GM12873 (cell line): ENCODE data around the gene KIRREL2.

Experiments used
- TF ChIP-seq, protein P1 (sequence below): IDR thresholded peaks from 2 replicates; pipeline ENCODE4 v1.5.1; 2012; ENCODE audit warnings: low read depth, mild to moderate bottlenecking, moderate library complexity, low read length, control low read depth; ENCODE audit not compliant: insufficient read depth; ENCODE audit errors: missing control alignments

Gene KIRREL2

DNA sequence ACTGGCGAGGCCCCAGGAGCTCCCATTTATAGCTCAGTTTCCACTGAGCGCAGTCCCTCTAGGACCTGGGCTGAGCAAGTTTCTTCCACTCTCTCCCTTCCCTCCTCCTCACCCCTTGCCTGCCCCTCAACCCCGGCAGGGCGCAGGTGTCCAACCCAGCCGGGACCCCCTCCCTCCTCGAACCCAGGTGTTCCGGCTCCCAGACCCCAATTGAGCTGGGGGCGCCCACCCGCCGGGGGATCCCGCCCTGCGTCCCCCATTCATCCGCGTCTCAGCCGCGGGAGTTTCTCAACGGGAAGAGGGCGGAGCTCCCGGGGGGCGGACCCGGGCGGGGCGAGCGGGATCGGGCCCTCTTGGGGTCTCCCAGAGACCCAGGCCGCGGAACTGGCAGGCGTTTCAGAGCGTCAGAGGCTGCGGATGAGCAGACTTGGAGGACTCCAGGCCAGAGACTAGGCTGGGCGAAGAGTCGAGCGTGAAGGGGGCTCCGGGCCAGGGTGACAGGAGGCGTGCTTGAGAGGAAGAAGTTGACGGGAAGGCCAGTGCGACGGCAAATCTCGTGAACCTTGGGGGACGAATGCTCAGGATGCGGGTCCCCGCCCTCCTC lies at the start of gene KIRREL2:
KIRREL2 (plus strand) TSS at position 366 of the 604 bp plus-strand sequence; CDS start at position 575, 209 bp downstream.
- TF ChIP-seq, protein P1, sequence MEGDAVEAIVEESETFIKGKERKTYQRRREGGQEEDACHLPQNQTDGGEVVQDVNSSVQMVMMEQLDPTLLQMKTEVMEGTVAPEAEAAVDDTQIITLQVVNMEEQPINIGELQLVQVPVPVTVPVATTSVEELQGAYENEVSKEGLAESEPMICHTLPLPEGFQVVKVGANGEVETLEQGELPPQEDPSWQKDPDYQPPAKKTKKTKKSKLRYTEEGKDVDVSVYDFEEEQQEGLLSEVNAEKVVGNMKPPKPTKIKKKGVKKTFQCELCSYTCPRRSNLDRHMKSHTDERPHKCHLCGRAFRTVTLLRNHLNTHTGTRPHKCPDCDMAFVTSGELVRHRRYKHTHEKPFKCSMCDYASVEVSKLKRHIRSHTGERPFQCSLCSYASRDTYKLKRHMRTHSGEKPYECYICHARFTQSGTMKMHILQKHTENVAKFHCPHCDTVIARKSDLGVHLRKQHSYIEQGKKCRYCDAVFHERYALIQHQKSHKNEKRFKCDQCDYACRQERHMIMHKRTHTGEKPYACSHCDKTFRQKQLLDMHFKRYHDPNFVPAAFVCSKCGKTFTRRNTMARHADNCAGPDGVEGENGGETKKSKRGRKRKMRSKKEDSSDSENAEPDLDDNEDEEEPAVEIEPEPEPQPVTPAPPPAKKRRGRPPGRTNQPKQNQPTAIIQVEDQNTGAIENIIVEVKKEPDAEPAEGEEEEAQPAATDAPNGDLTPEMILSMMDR: no peak

DNA sequence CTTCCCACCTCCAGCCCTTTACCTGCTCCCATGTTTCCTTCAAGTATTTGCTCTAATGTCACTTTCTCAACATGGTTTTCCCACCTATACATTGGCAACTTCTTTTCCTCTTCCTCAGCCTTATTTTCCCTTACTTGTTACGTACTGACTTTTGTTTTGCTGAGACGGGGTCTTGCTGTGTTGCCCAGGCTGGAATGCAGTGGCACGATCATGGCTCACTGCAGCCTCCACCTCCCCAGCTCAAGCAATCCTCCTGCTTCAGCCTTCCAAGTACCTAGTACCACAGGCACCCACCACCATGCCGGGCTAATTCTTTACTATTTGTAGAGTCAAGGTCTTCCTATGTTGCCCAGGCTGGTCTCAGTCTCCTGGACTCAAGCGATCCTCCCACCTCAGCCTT lies 49.1 kb upstream of the KIRREL2 start:
- TF ChIP-seq, protein P1: no peak

DNA sequence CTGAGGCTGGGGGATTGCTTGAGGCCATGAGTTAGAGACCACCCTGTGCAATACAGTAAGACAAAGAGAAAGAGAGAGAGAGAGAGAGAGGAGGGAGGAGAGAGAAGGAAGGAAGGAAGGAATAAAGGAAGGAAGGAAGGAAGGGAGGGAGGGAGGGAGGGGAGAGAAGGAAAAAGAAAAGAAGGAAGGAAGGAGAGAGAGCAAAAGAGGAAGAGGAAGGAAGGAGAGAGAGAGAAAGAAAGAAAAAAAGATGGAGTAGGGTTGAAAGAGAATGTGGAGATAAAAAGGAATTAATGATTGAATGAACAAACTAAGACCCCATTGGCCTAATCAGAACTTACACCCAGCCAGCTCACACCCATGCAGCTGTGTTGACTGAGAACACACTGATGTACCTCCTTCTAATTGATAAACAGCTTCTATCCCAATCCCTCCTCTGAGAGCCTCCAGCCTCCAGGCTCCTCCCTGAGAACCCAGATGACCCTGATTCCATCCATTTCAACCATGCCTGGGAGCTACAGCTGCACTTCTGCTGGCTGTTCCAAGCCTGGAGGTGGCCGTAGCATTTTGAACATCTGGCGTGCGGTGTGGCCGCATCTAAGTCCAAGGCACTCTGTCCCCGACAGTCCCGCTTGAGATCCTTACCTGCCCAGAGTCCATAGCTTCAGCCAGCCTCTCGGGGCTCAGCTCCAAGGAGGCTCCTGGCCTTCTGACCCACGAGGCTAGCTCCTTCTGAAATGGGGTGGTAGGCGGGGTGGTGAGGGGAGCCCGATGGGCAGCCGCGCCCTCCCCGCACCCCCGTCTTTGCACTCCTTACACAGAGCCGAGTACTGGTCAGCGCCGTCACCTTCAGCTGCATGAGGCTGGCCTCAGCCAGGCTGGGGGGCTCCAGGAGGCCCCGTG lies 45.1 kb upstream of the KIRREL2 start:
- TF ChIP-seq, protein P1: no peak

DNA sequence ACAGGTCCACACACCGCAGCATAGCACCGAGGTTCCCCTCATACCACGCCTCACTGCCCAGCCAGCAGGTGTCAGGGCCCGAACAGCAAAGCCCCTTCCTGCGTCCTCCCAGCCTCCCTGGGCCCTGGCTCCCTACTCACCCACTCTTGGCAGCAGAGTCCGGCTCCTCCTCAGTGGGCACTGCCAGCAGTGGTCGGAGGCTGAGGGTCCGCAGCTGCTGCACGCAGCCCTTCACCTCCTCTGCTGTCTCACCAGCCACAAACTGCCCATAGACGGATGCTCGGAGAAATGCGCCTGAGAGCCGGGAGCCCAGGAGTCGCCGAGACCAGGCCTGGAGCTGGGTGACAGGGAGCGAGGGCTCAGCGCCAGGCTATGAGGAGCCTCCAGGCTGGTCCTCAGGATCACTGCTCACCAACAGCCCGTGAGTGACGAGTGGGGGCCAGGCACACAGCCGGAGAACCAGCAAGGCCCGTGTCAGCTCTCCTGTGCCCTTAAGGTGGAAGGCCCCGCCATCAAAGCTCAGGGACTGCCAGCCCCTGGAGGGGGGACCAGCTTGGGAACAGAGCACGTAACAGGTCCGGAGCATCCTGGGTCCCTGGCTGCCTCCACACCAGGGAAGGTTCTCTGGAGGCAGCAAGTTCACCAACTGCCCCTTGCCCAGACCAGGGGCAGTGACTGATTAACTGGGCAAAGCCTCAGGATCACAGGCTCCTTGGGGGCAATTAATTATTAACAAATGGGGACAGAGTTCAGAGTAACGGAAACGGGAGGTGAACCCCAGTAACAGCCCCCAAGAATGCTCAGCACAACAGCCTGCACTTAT lies 44.3 kb upstream of the KIRREL2 start, which contains the start of gene PRODH2:
PRODH2 (minus strand) TSS at position 626 of the 823 bp plus-strand sequence; CDS start at position 586, 40 bp downstream.
- TF ChIP-seq, protein P1: no peak

DNA sequence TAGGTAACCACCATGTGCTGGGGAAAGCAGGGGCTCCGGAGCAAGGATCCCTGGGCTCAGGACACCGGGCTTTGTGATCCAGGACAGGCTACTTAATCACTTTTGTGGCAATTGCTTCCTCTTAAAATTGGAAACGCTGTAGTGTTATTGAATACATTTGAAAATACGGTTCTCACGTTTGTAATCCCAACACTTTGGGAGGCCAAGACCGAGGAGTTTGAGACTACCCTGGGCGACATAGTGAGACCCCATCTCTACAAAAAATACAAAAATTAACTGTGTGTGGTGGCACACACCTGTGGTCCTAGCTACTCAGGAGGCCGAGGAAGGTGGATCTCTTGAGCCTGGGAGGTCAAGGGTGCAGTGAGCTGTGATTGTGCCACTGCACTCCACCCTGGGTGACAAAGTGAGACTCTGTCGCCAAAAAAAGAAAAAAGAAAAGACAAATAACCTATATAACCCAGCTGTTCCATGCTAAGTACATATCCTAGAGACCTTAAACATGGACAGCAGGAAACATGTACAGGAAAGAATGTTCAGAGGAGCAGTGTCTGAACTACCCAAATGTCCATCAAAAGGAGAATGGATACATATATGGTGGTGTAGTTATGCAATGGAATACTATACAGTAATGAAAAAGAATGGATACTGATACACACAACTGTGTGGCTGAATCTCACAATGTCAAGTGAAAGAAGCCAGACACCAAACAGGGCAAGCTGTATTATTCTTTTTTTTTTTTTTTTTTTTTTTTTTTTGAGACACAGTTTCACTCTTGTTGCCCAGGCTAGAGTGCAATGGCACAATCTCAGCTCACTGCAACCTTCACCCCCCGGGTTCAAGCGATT lies 43.4 kb upstream of the KIRREL2 start:
- TF ChIP-seq, protein P1: no peak

DNA sequence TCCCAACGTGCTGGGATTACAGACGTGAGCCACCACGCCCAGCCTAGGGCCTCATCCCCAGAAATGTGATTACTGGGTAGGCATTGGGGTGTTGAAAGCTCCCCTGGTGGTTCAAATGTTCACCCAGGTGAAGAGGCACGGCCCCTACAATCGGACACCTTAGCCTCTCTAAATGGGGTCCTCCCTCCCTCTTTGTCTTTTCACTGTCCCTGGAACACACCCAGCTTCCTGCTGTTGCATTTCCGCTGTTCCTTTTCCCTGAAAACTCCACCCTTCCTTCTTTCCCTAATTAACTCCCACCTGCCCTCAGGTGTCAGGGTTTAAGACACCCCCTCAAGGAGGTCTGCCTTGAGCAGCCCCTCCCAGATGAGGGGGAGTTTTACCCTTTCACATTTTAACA lies 40.4 kb upstream of the KIRREL2 start:
- TF ChIP-seq, protein P1: no peak
